ENCODE measurements around the gene WDR47. TPM values are rescaled to one million over a fixed set of nuclear protein-coding genes. Genes with fewer than 3 reads are reported as not detected.
"Not testable (repeated sequence)": the region's sequence is repeated elsewhere in the genome, so short reads cannot be mapped to it uniquely, and the experiment has no call there.

WDR47 gene
- polyA plus RNA-seq, 1 donor from 2014 or later: 65.7 TPM

DNA sequence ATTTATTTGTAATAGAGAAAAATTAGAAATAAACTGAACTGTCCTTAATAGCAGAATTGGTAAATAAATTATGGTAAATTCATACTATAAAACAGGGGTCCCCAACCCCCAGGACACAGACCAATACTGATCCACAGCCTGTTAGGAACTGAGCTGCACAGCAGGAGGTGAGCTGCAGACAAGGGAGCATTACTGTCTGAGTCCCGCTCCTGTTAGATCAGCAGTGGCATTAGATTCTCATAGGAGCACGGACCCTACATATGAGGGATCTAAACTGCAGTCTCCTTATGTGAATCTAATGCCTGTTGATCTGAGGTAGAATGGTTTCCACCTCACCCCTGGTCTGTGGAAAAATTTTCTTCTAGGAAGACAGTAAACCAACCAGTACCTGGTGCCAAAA, 7.5 kb downstream of the WDR47 start:
- peaks cover 86% of the 10 kb centered on the region for H3K79me2 ChIP-seq (replicated peaks; ENCODE audit: insufficient read depth, low read length)
- H2AFZ ChIP-seq (ENCODE audit: low read depth, low read length): no peak overlapping the region
- no peak overlapping the region for H3K9ac ChIP-seq (ENCODE audit: low read length)
- H3K4me2 ChIP-seq (ENCODE audit: low read length): no peak overlapping the region
- no peak for TF ChIP-seq POLR2AphosphoS5 (IDR thresholded peaks at IDR 0.05)
- TF ChIP-seq TAF1 (IDR thresholded peaks at IDR 0.05; ENCODE audit: low read depth): no peak
- no peak for TF ChIP-seq SMC3 (conservative IDR thresholded peaks at IDR 0.05; ENCODE audit: poor library complexity)
- TF ChIP-seq EP300 (conservative IDR thresholded peaks at IDR 0.05; ENCODE audit: poor library complexity, severe bottlenecking): no peak
- no peak for TF ChIP-seq RAD21 (conservative IDR thresholded peaks at IDR 0.05)
- TF ChIP-seq, protein P1, sequence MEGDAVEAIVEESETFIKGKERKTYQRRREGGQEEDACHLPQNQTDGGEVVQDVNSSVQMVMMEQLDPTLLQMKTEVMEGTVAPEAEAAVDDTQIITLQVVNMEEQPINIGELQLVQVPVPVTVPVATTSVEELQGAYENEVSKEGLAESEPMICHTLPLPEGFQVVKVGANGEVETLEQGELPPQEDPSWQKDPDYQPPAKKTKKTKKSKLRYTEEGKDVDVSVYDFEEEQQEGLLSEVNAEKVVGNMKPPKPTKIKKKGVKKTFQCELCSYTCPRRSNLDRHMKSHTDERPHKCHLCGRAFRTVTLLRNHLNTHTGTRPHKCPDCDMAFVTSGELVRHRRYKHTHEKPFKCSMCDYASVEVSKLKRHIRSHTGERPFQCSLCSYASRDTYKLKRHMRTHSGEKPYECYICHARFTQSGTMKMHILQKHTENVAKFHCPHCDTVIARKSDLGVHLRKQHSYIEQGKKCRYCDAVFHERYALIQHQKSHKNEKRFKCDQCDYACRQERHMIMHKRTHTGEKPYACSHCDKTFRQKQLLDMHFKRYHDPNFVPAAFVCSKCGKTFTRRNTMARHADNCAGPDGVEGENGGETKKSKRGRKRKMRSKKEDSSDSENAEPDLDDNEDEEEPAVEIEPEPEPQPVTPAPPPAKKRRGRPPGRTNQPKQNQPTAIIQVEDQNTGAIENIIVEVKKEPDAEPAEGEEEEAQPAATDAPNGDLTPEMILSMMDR (IDR thresholded peaks at IDR 0.05; ENCODE audit: poor library complexity, severe bottlenecking): no peak
- no peak for TF ChIP-seq MXI1 (conservative IDR thresholded peaks at IDR 0.05; ENCODE audit: poor library complexity, severe bottlenecking)
- TF ChIP-seq, protein P2, sequence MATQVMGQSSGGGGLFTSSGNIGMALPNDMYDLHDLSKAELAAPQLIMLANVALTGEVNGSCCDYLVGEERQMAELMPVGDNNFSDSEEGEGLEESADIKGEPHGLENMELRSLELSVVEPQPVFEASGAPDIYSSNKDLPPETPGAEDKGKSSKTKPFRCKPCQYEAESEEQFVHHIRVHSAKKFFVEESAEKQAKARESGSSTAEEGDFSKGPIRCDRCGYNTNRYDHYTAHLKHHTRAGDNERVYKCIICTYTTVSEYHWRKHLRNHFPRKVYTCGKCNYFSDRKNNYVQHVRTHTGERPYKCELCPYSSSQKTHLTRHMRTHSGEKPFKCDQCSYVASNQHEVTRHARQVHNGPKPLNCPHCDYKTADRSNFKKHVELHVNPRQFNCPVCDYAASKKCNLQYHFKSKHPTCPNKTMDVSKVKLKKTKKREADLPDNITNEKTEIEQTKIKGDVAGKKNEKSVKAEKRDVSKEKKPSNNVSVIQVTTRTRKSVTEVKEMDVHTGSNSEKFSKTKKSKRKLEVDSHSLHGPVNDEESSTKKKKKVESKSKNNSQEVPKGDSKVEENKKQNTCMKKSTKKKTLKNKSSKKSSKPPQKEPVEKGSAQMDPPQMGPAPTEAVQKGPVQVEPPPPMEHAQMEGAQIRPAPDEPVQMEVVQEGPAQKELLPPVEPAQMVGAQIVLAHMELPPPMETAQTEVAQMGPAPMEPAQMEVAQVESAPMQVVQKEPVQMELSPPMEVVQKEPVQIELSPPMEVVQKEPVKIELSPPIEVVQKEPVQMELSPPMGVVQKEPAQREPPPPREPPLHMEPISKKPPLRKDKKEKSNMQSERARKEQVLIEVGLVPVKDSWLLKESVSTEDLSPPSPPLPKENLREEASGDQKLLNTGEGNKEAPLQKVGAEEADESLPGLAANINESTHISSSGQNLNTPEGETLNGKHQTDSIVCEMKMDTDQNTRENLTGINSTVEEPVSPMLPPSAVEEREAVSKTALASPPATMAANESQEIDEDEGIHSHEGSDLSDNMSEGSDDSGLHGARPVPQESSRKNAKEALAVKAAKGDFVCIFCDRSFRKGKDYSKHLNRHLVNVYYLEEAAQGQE (IDR thresholded peaks at IDR 0.05; ENCODE audit: borderline replicate concordance): no peak
- TF ChIP-seq EZH2 (IDR thresholded peaks at IDR 0.05; ENCODE audit: borderline replicate concordance, insufficient read depth, low read length, poor library complexity, severe bottlenecking): no peak
- H3K27me3 ChIP-seq (ENCODE audit: insufficient read depth, low read depth, low read length): no peaks in the 10 kb centered on the region
- no peak overlapping the region for H3K27ac ChIP-seq (ENCODE audit: low read length)
- no peaks in the 10 kb centered on the region for H3K36me3 ChIP-seq (ENCODE audit: insufficient read depth, low read length)
- no peaks in the 10 kb centered on the region for H3K9me2 ChIP-seq (ENCODE audit: insufficient read depth, low read length)
- no peaks in the 10 kb centered on the region for H3F3A ChIP-seq (ENCODE audit: insufficient read depth, low read length, poor library complexity, severe bottlenecking)
- peaks cover 2% of the 10 kb centered on the region for H4K20me1 ChIP-seq (ENCODE audit: insufficient read depth)
- no peaks in the 10 kb centered on the region for H3K9me3 ChIP-seq (ENCODE audit: low read length)
- H3K4me3 ChIP-seq (ENCODE audit: low read length): no peak overlapping the region

DNA sequence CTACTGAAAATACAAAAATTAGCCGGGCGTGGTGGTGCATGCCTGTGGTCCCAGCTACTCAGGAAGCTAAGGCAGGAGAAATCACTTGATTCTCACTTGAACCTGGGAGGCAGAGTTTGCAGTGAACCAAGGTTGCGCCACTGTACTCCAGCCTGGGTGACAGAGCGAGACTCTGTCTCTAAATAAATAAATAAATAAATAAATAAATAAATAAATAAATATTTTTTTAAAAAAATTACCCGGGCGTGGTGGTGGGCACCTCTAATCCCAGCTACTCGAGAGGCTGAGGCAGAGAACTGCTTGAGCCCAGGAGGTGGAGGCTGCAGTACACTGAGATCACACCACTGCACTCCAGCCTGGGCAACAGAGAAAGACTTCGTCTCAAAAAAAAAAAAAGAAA, 12.4 kb downstream of the WDR47 start:
- H4K20me1 ChIP-seq (ENCODE audit: insufficient read depth); H3K4me2 ChIP-seq (ENCODE audit: low read length); H3K36me3 ChIP-seq (ENCODE audit: insufficient read depth, low read length); H3K9me2 ChIP-seq (ENCODE audit: insufficient read depth, low read length); H3F3A ChIP-seq (ENCODE audit: insufficient read depth, low read length, poor library complexity, severe bottlenecking); H3K4me3 ChIP-seq (ENCODE audit: low read length); H2AFZ ChIP-seq (ENCODE audit: low read depth, low read length); H3K9me3 ChIP-seq (ENCODE audit: low read length); H3K27me3 ChIP-seq (ENCODE audit: insufficient read depth, low read depth, low read length); H3K9ac ChIP-seq (ENCODE audit: low read length); H3K27ac ChIP-seq (ENCODE audit: low read length): not testable (repeated sequence)
- peaks cover 77% of the 10 kb centered on the region for H3K79me2 ChIP-seq (replicated peaks; ENCODE audit: insufficient read depth, low read length)

DNA sequence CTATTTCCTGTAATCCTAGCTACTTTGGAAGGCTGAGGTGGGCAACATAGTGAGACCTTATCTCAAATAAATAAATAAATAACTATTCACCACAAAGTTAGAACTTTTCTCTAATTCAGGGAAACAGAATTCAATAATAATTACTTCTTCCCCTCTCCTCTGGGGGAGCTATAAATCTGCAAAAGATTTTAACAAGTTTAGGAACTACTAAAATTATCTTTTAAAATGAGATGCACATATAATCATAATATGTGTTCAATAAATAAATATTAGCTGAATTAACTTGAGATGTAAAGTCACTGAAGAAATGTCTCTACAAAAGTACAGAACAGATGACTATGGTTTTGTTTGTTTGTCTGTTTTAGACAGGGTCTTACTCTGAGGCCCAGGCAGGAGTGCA, 14.1 kb downstream of the WDR47 start:
- Histone ChIP-seq H2AFZ (ENCODE audit: low read depth, low read length) (no peak overlapping the region), H3K4me3 (ENCODE audit: low read length) (no peak overlapping the region), H4K20me1 (ENCODE audit: insufficient read depth) (peaks cover 2% of the 10 kb centered on the region), H3K79me2 (replicated peaks; ENCODE audit: insufficient read depth, low read length) (peaks cover 76% of the 10 kb centered on the region), H3K9me3 (ENCODE audit: low read length) (no peaks in the 10 kb centered on the region), H3K27me3 (ENCODE audit: insufficient read depth, low read depth, low read length) (no peaks in the 10 kb centered on the region), H3K9ac (ENCODE audit: low read length) (no peak overlapping the region), H3K9me2 (ENCODE audit: insufficient read depth, low read length) (no peaks in the 10 kb centered on the region), H3K36me3 (ENCODE audit: insufficient read depth, low read length) (peaks cover 3% of the 10 kb centered on the region), H3K27ac (ENCODE audit: low read length) (no peak overlapping the region), H3K4me2 (ENCODE audit: low read length) (no peak overlapping the region), H3F3A (ENCODE audit: insufficient read depth, low read length, poor library complexity, severe bottlenecking) (no peaks in the 10 kb centered on the region)
- TF ChIP-seq EP300 (conservative IDR thresholded peaks at IDR 0.05; ENCODE audit: poor library complexity, severe bottlenecking): no peak

Data from neural cell (in vitro differentiated cells).